ENCODE data around the gene ARMC7.
"Not testable (repeated sequence)": the region's sequence is repeated elsewhere in the genome, so short reads cannot be mapped to it uniquely, and the experiment has no call there.

Gene ARMC7

GRCh38 chr17:75127936-75128335, 18.2 kb downstream of the ARMC7 start:
- in situ Hi-C loops (cut with MboI; ENCODE audit: low sequenced_read_pairs) = not testable (repeated sequence)

- in situ Hi-C loops (cut with MboI; ENCODE audit: low sequenced_read_pairs) = no loop called here
Measured at GRCh38 chr17:75128694-75129505, 19.1 kb downstream of the ARMC7 start.

GRCh38 chr17:75129576-75129975, 19.8 kb downstream of the ARMC7 start:
- in situ Hi-C loops (cut with MboI; ENCODE audit: low sequenced_read_pairs) = no loop called here

GRCh38 chr17:75130059-75130631, 20.4 kb downstream of the ARMC7 start:
- in situ Hi-C loops (cut with MboI; ENCODE audit: low sequenced_read_pairs) = no loop called here

- in situ Hi-C loops (cut with MboI; ENCODE audit: low sequenced_read_pairs) = no loop called here
Measured at GRCh38 chr17:75130632-75131277, 21.0 kb downstream of the ARMC7 start.

GRCh38 chr17:75131278-75132017, 21.7 kb downstream of the ARMC7 start, which contains the start of gene NT5C:
Gene NT5C (minus strand): TSS chr17:75131742. CDS start chr17:75131707, 35 bp downstream.
- in situ Hi-C loops (cut with MboI; ENCODE audit: low sequenced_read_pairs) = no loop called here

- in situ Hi-C loops (cut with MboI; ENCODE audit: low sequenced_read_pairs) = not testable (repeated sequence)
Measured at GRCh38 chr17:75132018-75133000, 22.5 kb downstream of the ARMC7 start.

GRCh38 chr17:75133001-75133400, 23.2 kb downstream of the ARMC7 start:
- in situ Hi-C loops (cut with MboI; ENCODE audit: low sequenced_read_pairs) = no loop called here

GRCh38 chr17:75133607-75134347, 24.0 kb downstream of the ARMC7 start:
- in situ Hi-C loops (cut with MboI; ENCODE audit: low sequenced_read_pairs) = not testable (repeated sequence)

- in situ Hi-C loops (cut with MboI; ENCODE audit: low sequenced_read_pairs) = no loop called here
Measured at GRCh38 chr17:75135452-75135851, 25.7 kb downstream of the ARMC7 start.

- in situ Hi-C loops (cut with MboI; ENCODE audit: low sequenced_read_pairs) = no loop called here
Measured at GRCh38 chr17:75135946-75136345, 26.2 kb downstream of the ARMC7 start.

GRCh38 chr17:75137762-75138161, 28.0 kb downstream of the ARMC7 start:
- in situ Hi-C loops (cut with MboI; ENCODE audit: low sequenced_read_pairs) = not testable (repeated sequence)

- in situ Hi-C loops (cut with MboI; ENCODE audit: low sequenced_read_pairs) = no loop called here
Measured at GRCh38 chr17:75138519-75138918, 28.8 kb downstream of the ARMC7 start.

- in situ Hi-C loops (cut with MboI; ENCODE audit: low sequenced_read_pairs) = no loop called here
Measured at GRCh38 chr17:75142236-75142971, 32.6 kb downstream of the ARMC7 start.

- in situ Hi-C loops (cut with MboI; ENCODE audit: low sequenced_read_pairs) = no loop called here
Measured at GRCh38 chr17:75144816-75145512, 35.2 kb downstream of the ARMC7 start.

GRCh38 chr17:75146592-75146991, 36.8 kb downstream of the ARMC7 start:
- in situ Hi-C loops (cut with MboI; ENCODE audit: low sequenced_read_pairs) = no loop called here

- in situ Hi-C loops (cut with MboI; ENCODE audit: low sequenced_read_pairs) = no loop called here
Measured at GRCh38 chr17:75147878-75148546, 38.2 kb downstream of the ARMC7 start.

All from HL-60/S4 treated with phorbol 12-myristate 13-acetate at 8.2 ng/mL for 4 days and 3 days (cell line).